K562 (cell line): Measurements from ENCODE around the gene ZDHHC14. TPM values are rescaled to one million over a fixed set of nuclear protein-coding genes. Genes with fewer than 3 reads are reported as not detected.
A peak's percentile ranks its signal among the peaks of the same experiment; 100 is the strongest.

Experiments used
- BACH1 ChIP-seq: fragments of 200-800 bp; sonication (Bioruptor generic); IDR thresholded peaks from 2 replicates; pipeline ENCODE4 v1.6.1; 2016; ENCODE audit warnings: missing genetic modification characterization, missing compliant biosample characterization
- C11orf30 ChIP-seq: fragments of 450-650 bp; IDR thresholded peaks from 2 replicates; pipeline ENCODE4 v1.6.1; 2016; ENCODE audit warnings: low read depth, mild to moderate bottlenecking
- E2F6 ChIP-seq, 2 experiments: IDR thresholded peaks; 2 replicates each; pipeline ENCODE4 v1.6.1; 2011; ENCODE audit warnings: borderline replicate concordance in 1 of 2, control low read depth in 1 of 2, low read depth in 1 of 2, low read length in 1 of 2, mild to moderate bottlenecking in 1 of 2, mixed read lengths in 1 of 2, moderate library complexity in 1 of 2; ENCODE audit not compliant: insufficient read depth in 1 of 2, insufficient read length in 1 of 2, poor library complexity in 1 of 2, severe bottlenecking in 1 of 2; ENCODE audit errors: extremely low read depth in 1 of 2
- ELF2 ChIP-seq: fragments of 250-450 bp; sonication (Bioruptor Pico); IDR thresholded peaks from 2 replicates; pipeline ENCODE4 v1.5.0; 2021; ENCODE audit warnings: mild to moderate bottlenecking
- ETS1 ChIP-seq: conservative IDR thresholded peaks from 2 replicates; pipeline ENCODE4 v1.6.1; 2011; ENCODE audit warnings: low read depth, mild to moderate bottlenecking, low read length; ENCODE audit not compliant: control insufficient read depth
- FOXA1 ChIP-seq: fragments of 450-650 bp; IDR thresholded peaks from 2 replicates; pipeline ENCODE4 v1.6.1; 2016; ENCODE audit warnings: mild to moderate bottlenecking, borderline replicate concordance
- FOXJ3 ChIP-seq: sonication (generic); formaldehyde crosslinking; IDR thresholded peaks from 2 replicates; pipeline ENCODE4 v1.4.0; 2020; ENCODE audit warnings: mild to moderate bottlenecking, missing genetic modification reagents
- GTF3C2 ChIP-seq: IDR thresholded peaks from 3 replicates; pipeline ENCODE4 v1.6.1; 2011; ENCODE audit warnings: borderline replicate concordance, mild to moderate bottlenecking, moderate library complexity; ENCODE audit not compliant: insufficient read length; ENCODE audit errors: extremely low read depth
- ILK ChIP-seq: fragments of 450-650 bp; IDR thresholded peaks from 2 replicates; pipeline ENCODE4 v1.6.1; 2016; ENCODE audit warnings: missing genetic modification characterization, low read depth, mild to moderate bottlenecking, missing compliant biosample characterization, moderate library complexity, borderline replicate concordance
- PATZ1 ChIP-seq: fragments of 250-450 bp; sonication (Bioruptor Pico); IDR thresholded peaks from 2 replicates; pipeline ENCODE4 v1.5.0; 2020; ENCODE audit warnings: mild to moderate bottlenecking, borderline replicate concordance
- PHB ChIP-seq: fragments of 250-450 bp; sonication (Bioruptor Pico); IDR thresholded peaks from 2 replicates; pipeline ENCODE4 v1.5.0; 2021
- THRA ChIP-seq: fragments of 450-650 bp; IDR thresholded peaks from 2 replicates; pipeline ENCODE4 v1.6.1; 2017; ENCODE audit warnings: mild to moderate bottlenecking, moderate library complexity
- ZNF134 ChIP-seq: fragments of 250-450 bp; sonication (Bioruptor Pico); conservative IDR thresholded peaks from 2 replicates; pipeline ENCODE4 v1.4.0; 2020
- ZNF316 ChIP-seq: fragments of 450-650 bp; IDR thresholded peaks from 2 replicates; pipeline ENCODE4 v1.6.1; 2016
- ZNF551 ChIP-seq: fragments of 250-450 bp; sonication (Bioruptor Pico); IDR thresholded peaks from 2 replicates; pipeline ENCODE4 v1.5.0; 2021; ENCODE audit warnings: mild to moderate bottlenecking, moderate library complexity
- ZNF699 ChIP-seq: fragments of 250-450 bp; sonication (Bioruptor Pico); IDR thresholded peaks from 2 replicates; pipeline ENCODE4 v1.8.0; 2021; ENCODE audit warnings: mild to moderate bottlenecking, moderate library complexity; ENCODE audit not compliant: insufficient replicate concordance
- polyA plus RNA-seq, 8 experiments: library from polyadenylated mRNA; depleted of rRNA in 4 of 8; stranded (reverse) in 5 of 8; unstranded in 3 of 8; fragments of >200 nt; fragmentation: Nextera tagmentation in 2 of 8; fragmentation: Illumina TruSeq in 1 of 8; extraction: Ambion mirVana in 2 of 8; extraction: Trizol in 1 of 8; gene quantifications; 2 replicates each; pipeline versions ENCODE4 v1.2.1 to v1.2.3, GENCODE V29; 2011 to 2014; ENCODE audit warnings: inconsistent platforms in 1 of 8, missing spikeins in 1 of 8
- total RNA-seq, 7 experiments: library from RNA; depleted of rRNA in 6 of 7; stranded (reverse); fragments of >200 nt in 6 of 7; fragmentation: Illumina TruSeq in 2 of 7; extraction: Trizol in 2 of 7; gene quantifications; 2 replicates each; pipeline versions ENCODE4 v1.2.1 to v1.2.3, GENCODE V29; 2011 to 2021; ENCODE audit warnings: low replicate concordance in 1 of 7

The ZDHHC14 gene
- total and polyA plus RNA-seq, 9 of the 15 experiments (the other 6 are each of a cell fraction or from before 2014, with no cell fraction given), result 0.92 to 23.1 (median 13.8) TPM

- peak; percentile 73; the same call in 1 of the 2 replicates for TF ChIP-seq BACH1 (tag)
- no peak for TF ChIP-seq THRA
- TF ChIP-seq ZNF134 (CRISPR knock-in tag), result 0 out of 2 replicates have a peak, but pooled peaks have one; percentile 47
- TF ChIP-seq C11orf30, result no peak
- TF ChIP-seq ILK (tag), result peak; percentile 67; the same call in 1 of the 2 replicates
- no peak for TF ChIP-seq PATZ1 (CRISPR knock-in tag)
- no peak for TF ChIP-seq FOXA1
- TF ChIP-seq ETS1, result no peak
- no peak for TF ChIP-seq E2F6 (IDR thresholded peaks at IDR 0.05; ENCODE audit: borderline replicate concordance in 1 of 2, extremely low read depth in 1 of 2, insufficient read depth in 1 of 2, insufficient read length in 1 of 2, low read depth in 1 of 2, low read length in 1 of 2, poor library complexity in 1 of 2, severe bottlenecking in 1 of 2)
- TF ChIP-seq ZNF316, result no peak
- TF ChIP-seq ZNF699 (CRISPR knock-in tag), result no peak
- no peak for TF ChIP-seq PHB (CRISPR knock-in tag)
- TF ChIP-seq FOXJ3 (CRISPR knock-in tag), result no peak
- no peak for TF ChIP-seq ZNF551 (CRISPR knock-in tag)
- TF ChIP-seq ELF2, result no peak
- TF ChIP-seq GTF3C2, result no peak
These were observed 153.3 kb downstream of the ZDHHC14 start (continued) for GRCh38 chr6:157534134-157534871.
